Body of pancreas (tissue), 4 donors: Measurements from ENCODE around the gene PARK7. TPM values are rescaled to one million over a fixed set of nuclear protein-coding genes. Genes with fewer than 3 reads are reported as not detected.
A peak's percentile ranks its signal among the peaks of the same experiment; 100 is the strongest.

Source experiments
- ATAC-seq: fragments of 150-250 bp; one replicate; pipeline ENCODE4 v1.9.1; 2016
- DNase-seq, 4 donors: peaks; one replicate each; pipeline ENCODE4 v3.0.0-alpha.2; 2019
- H3K27ac ChIP-seq, 4 donors: fragments of 200-600 bp; sonication (generic); 1 replicate in 3 of 4; 2 replicates in 1 of 4; pipeline versions ENCODE4 v1.5.1 to v1.6.1; 2016 to 2019; ENCODE audit warnings: mild to moderate bottlenecking in 1 of 4, mixed read lengths in 1 of 4, moderate library complexity in 1 of 4
- H3K27me3 ChIP-seq, 2 donors: fragments of 200-600 bp; sonication (generic); one replicate each; pipeline ENCODE4 v1.6.0; 2016; ENCODE audit warnings: mild to moderate bottlenecking in 1 of 2
- H3K36me3 ChIP-seq, 2 donors: fragments of 200-600 bp; sonication (generic); replicated peaks in 1 of 2; 2 replicates each; pipeline ENCODE4 v1.5.1; 2016; ENCODE audit warnings: low read depth in 2 of 2; ENCODE audit not compliant: insufficient read depth in 1 of 2
- H3K4me1 ChIP-seq: fragments of 200-600 bp; sonication (generic); one replicate; pipeline ENCODE4 v1.6.0; 2016
- H3K4me3 ChIP-seq, 2 donors: fragments of 200-600 bp; sonication (generic); 1 replicate in 1 of 2; 2 replicates in 1 of 2; pipeline ENCODE4 v1.5.1; 2016 to 2019
- H3K9me3 ChIP-seq, 3 donors: fragments of 200-600 bp; sonication (generic); 1 replicate in 2 of 3; 2 replicates in 1 of 3; pipeline ENCODE4 v1.5.1; 2016
- POLR2A ChIP-seq, 3 donors: fragments of 450-650 bp; IDR thresholded peaks; one replicate each; pipeline ENCODE4 v1.6.1; 2016; ENCODE audit warnings: antibody characterized with exemption in 3 of 3, mild to moderate bottlenecking in 2 of 3
- WGBS, 2 donors: methylation state at CpG; one replicate each; pipeline ENCODE4 v1.1.5; 2017; 5-methylcytosine and 5-hydroxymethylcytosine counted together
- intact Hi-C: fragments of 100-400 bp; cut with DNase I; formaldehyde crosslinking; loops from one replicate; pipeline ENCODE4 v1.15.1; 2023
- total RNA-seq, 2 donors: library from RNA; depleted of rRNA; stranded (reverse); fragments of >200 nt; gene quantifications; one replicate each; pipeline ENCODE4 v1.1.0, GENCODE V29; 2016
- TF ChIP-seq, protein P1 (sequence below), 7 experiments: fragments of 450-650 bp in 4 of 7; fragments of 200-600 bp in 3 of 7; sonication (generic) in 3 of 7; IDR thresholded peaks; one replicate each; pipeline ENCODE4 v1.5.1; 2016 to 2019; ENCODE audit warnings: antibody characterized with exemption in 7 of 7

The PARK7 gene
- 100 to 1,000 TPM in 1 of 2 donors, 10 to 100 TPM in 1; 88.3 to 110 TPM for total RNA-seq

DNA sequence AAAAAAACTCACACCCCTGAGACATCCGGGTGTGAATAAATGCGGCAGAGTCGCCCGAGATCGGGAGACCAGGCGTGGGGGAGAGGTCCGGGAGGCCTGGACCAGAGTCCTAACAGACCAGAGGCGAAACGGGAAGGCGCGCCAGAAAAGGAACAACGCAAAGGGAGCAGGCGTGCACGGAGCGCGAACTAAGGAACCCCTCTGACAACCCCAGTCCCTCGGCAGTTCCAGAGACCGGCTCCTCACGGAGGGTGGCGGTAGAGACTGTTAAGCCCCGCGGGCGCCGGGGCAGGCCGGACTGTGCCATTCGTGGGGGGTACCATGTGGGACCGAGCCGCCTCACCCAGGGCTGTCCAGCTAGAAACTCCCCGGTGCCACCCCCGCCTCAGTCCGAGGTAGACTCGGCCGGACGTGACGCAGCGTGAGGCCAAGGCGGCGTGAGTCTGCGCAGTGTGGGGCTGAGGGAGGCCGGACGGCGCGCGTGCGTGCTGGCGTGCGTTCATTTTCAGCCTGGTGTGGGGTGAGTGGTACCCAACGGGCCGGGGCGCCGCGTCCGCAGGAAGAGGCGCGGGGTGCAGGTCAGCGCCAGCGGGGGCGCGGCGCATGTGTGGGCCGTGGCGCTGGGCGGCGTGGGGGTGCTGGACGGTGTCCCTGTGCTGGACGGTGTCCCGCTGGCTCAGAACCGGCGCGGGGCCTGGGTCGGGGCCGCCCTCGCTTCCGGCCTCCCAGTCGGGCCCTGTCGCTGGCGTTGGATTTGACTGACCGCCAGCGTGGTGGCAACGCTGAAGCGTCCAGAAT, at the start of gene PARK7:
Gene PARK7 (plus strand): TSS at position 496 of the 798 bp plus-strand sequence. CDS start 1,075 bp downstream, outside the sequence.
- peaks cover 33% of the 10 kb centered on the region for H3K4me1 ChIP-seq
- H3K4me3 ChIP-seq: peak within 1 kb of the TSS; percentile 49 to 62
- intact Hi-C loops: no loop called here
- peaks cover 0 to 13% of the 10 kb centered on the region in 2 donors for H3K36me3 ChIP-seq
- no peaks in the 10 kb centered on the region for H3K9me3 ChIP-seq
- H3K27ac ChIP-seq: peak within 1 kb of the TSS; percentile 86 to 97 (median 94)
- DNase-seq: peak; percentile 99 to 100 (median 99)
- TF ChIP-seq POLR2A (IDR thresholded peaks at IDR 0.05): peak; percentile 95 to 99 (median 98)
- TF ChIP-seq, protein P1, sequence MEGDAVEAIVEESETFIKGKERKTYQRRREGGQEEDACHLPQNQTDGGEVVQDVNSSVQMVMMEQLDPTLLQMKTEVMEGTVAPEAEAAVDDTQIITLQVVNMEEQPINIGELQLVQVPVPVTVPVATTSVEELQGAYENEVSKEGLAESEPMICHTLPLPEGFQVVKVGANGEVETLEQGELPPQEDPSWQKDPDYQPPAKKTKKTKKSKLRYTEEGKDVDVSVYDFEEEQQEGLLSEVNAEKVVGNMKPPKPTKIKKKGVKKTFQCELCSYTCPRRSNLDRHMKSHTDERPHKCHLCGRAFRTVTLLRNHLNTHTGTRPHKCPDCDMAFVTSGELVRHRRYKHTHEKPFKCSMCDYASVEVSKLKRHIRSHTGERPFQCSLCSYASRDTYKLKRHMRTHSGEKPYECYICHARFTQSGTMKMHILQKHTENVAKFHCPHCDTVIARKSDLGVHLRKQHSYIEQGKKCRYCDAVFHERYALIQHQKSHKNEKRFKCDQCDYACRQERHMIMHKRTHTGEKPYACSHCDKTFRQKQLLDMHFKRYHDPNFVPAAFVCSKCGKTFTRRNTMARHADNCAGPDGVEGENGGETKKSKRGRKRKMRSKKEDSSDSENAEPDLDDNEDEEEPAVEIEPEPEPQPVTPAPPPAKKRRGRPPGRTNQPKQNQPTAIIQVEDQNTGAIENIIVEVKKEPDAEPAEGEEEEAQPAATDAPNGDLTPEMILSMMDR (IDR thresholded peaks at IDR 0.05): peak in 5 of 7 experiments; percentile 44 to 76 (median 62)
- ATAC-seq: peak; percentile 98
- WGBS, 2 donors: 0% methylated on average over 31 to 75 of the region's 81 CpGs
- no peaks in the 10 kb centered on the region for H3K27me3 ChIP-seq

- H3K27me3 ChIP-seq: no peaks in the 10 kb centered on the region
- H3K36me3 ChIP-seq: no peaks in the 10 kb centered on the region
- no peak overlapping the region for H3K27ac ChIP-seq
- 75% methylated on average over 3 of the region's 3 CpGs for WGBS, 2 donors
- TF ChIP-seq POLR2A (IDR thresholded peaks at IDR 0.05): no peak
- TF ChIP-seq, protein P1 (IDR thresholded peaks at IDR 0.05): no peak
- no peaks in the 10 kb centered on the region for H3K4me1 ChIP-seq
- ATAC-seq: no peak
- no peak overlapping the region for H3K4me3 ChIP-seq
- intact Hi-C loops: no loop called here
- DNase-seq: no peak
- H3K9me3 ChIP-seq: no peaks in the 10 kb centered on the region
These were observed 49.4 kb upstream of the PARK7 start for GRCh38 chr1:7912145-7912544.

GRCh38 chr1:7912743-7913557, 48.6 kb upstream of the PARK7 start:
- ATAC-seq (no peak), DNase-seq (peak in 1 of 4 donors; percentile 6)
- H3K4me1 ChIP-seq: no peaks in the 10 kb centered on the region
- no peak overlapping the region for H3K27ac ChIP-seq
- intact Hi-C loops: no loop called here
- H3K4me3 ChIP-seq: no peak overlapping the region
- WGBS, 2 donors: 53 to 65% methylated on average over 18 of the region's 18 CpGs
- no peak for TF ChIP-seq POLR2A (IDR thresholded peaks at IDR 0.05)
- TF ChIP-seq, protein P1 (IDR thresholded peaks at IDR 0.05): no peak
- no peaks in the 10 kb centered on the region for H3K9me3 ChIP-seq
- H3K36me3 ChIP-seq: no peaks in the 10 kb centered on the region
- H3K27me3 ChIP-seq: no peaks in the 10 kb centered on the region

DNA sequence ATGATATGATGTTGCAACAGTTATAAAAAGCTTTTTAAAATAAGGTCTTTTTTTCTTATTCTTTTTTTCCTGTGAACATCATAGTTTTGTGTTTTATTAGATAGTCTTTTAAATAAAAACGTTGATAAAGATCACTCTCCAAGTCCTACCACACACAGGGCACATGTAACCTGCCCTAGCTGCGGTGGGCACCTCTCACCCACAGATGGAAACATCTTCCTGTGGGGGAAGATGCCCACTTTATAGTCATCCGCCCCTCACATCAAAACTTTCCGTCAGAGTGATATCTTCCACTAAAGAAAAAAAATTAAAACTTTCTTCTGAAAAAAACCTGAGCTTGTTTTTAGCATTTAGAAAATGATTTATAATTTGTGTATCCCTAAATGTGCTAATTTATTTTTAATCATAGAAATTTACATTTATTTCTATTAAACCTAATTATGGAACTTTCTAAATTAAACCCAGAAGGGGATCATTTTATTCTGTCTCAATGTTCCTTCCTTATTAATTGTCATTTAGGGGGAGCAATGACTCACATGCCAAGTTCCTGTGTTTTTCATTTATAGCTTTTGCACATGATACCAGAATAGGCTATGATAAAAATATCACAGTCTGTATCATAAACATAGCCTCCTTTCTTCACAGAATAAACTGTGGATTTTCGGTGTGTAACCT, 45.5 kb upstream of the PARK7 start:
- Histone ChIP-seq H3K36me3 (no peaks in the 10 kb centered on the region), H3K27me3 (no peaks in the 10 kb centered on the region), H3K4me3 (no peak overlapping the region), H3K27ac (no peak overlapping the region), H3K4me1 (no peaks in the 10 kb centered on the region), H3K9me3 (no peaks in the 10 kb centered on the region)
- no peak for ATAC-seq
- TF ChIP-seq, protein P1 (IDR thresholded peaks at IDR 0.05): no peak
- no peak for TF ChIP-seq POLR2A (IDR thresholded peaks at IDR 0.05)
- intact Hi-C loops: no loop called here
- 58 to 66% methylated on average over 5 of the region's 5 CpGs for WGBS, 2 donors
- no peak for DNase-seq
